GM12872 (cell line): Measurements from ENCODE around the gene ZNF862.

Experiments used
- CTCF ChIP-seq: IDR thresholded peaks from 3 replicates; pipeline ENCODE4 v1.5.1; 2011; ENCODE audit warnings: low read depth, mild to moderate bottlenecking, low read length, moderate library complexity; ENCODE audit not compliant: insufficient read depth

ZNF862 gene

DNA sequence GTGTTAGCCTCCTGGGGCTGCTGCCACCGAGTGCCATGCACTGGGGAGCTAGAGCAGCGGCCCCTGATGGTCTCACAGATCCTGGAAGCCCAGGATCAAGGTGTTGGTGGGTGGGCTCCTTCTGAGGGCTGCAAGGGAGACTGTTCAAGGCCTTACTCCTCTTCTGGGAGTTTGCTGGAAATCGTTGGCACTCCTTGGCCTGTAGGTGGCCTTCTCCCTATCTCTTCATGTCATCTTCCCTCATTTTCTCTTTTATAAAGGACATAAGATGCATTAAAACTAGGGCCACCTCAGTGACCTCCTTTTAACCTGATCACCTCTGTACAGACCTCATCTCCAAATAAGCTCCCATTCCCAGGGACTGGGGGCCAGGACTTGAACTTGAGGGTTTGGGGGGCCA, 27.0 kb upstream of the ZNF862 start:
- peak; percentile 45; the same call in 2 of the 3 replicates for TF ChIP-seq CTCF

DNA sequence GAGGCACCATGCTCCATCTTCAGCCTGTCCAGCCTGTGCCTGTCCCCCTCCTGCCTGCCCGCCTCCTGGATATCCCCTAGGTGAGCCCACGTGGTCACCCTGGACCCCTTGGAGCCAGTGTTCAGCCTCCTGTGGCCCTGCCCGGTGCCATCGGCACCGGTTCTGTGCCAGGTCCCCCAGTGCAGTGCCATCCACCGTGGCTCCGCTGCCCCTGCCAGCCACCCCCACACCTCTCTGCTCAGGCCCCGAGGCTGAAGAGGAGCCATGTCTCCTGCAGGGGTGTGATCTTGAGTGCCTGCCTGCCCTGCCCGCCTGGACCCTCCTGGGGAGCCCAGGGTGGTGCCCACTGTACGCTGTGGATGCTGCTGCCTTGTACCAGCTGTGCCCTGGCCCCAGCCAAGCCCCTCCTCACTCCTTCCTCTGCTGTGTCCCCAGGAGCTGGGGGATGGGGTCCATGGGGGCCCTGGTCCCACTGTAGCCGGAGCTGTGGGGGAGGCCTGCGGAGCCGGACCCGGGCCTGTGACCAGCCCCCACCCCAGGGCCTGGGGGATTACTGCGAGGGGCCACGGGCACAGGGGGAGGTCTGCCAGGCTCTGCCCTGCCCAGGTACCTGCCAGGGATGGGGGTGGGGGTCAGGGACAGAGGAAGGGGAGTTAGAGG, 26.2 kb upstream of the ZNF862 start:
- TF ChIP-seq CTCF = no peak

GRCh38 chr7:149813254-149814035, 24.7 kb upstream of the ZNF862 start:
- no peak for TF ChIP-seq CTCF

DNA sequence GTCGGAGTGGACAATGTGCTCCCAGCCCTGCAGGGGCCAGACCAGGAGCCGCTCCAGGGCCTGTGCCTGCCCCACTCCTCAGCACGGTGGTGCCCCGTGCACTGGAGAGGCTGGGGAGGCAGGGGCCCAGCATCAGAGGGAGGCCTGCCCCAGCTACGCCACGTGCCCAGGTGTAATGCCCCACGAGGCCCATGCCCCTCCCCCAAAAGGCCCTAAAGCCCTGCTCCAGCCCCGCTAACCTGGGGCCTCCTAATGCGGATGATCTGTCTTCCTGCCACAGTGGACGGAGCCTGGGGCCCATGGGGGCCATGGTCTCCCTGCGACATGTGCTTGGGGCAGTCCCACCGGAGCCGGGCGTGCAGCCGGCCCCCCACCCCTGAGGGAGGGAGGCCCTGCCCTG, 23.7 kb upstream of the ZNF862 start:
- no peak for TF ChIP-seq CTCF

DNA sequence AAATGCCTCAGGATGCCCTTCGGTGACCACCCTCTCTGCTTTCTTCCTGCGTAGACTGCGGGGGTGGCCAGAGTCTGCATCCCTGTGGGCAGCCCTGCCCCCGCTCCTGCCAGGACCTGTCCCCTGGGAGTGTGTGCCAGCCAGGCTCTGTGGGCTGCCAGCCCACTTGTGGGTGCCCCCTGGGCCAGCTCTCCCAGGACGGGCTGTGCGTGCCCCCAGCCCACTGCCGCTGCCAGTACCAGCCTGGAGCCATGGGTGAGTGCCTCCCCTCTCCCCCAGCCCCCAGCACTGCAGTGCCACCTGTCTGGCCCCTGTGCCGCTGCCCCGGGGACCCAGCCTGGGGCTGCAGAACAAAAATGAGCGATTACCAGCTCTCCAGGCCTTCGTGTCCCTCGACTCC, 23.1 kb upstream of the ZNF862 start:
- no peak for TF ChIP-seq CTCF

- no peak for TF ChIP-seq CTCF
These were observed 22.4 kb upstream of the ZNF862 start for GRCh38 chr7:149815661-149816266.

- TF ChIP-seq CTCF = no peak
These were observed 21.9 kb upstream of the ZNF862 start for GRCh38 chr7:149816267-149816751.
